Spleen (tissue), 11 donors: ENCODE measurements around the gene NDRG4. TPM values are rescaled to one million over a fixed set of nuclear protein-coding genes. Genes with fewer than 3 reads are reported as not detected.

ENCODE experiments used
- DNase-seq: peaks from one replicate; pipeline ENCODE4 v3.0.0-alpha.2; 2020
- H3K27ac ChIP-seq, 8 donors: fragments of 200-600 bp; sonication (generic) in 7 of 8; 1 replicate in 4 of 8; 2 replicates in 4 of 8; pipeline versions ENCODE4 v1.5.0 to v1.8.0; 2016 to 2021; ENCODE audit warnings: inconsistent platforms in 4 of 8, mild to moderate bottlenecking in 4 of 8, moderate library complexity in 1 of 8
- H3K27me3 ChIP-seq, 7 donors: fragments of 200-600 bp; sonication (generic) in 6 of 7; replicated peaks in 1 of 7; 1 replicate in 4 of 7; 2 replicates in 3 of 7; pipeline versions ENCODE4 v1.5.0 to v1.8.0; 2016 to 2021; ENCODE audit warnings: inconsistent platforms in 3 of 7, mild to moderate bottlenecking in 1 of 7
- H3K36me3 ChIP-seq, 6 donors: fragments of 200-600 bp; sonication (generic) in 5 of 6; 1 replicate in 4 of 6; 2 replicates in 2 of 6; pipeline versions ENCODE4 v1.5.0 to v1.8.0; 2016 to 2021; ENCODE audit warnings: inconsistent platforms in 2 of 6
- H3K4me1 ChIP-seq, 6 donors: fragments of 200-600 bp; sonication (generic) in 5 of 6; 1 replicate in 3 of 6; 2 replicates in 3 of 6; pipeline versions ENCODE4 v1.5.0 to v1.8.0; 2016 to 2021; ENCODE audit warnings: inconsistent platforms in 3 of 6
- H3K4me3 ChIP-seq, 8 donors: fragments of 200-600 bp; sonication (generic) in 7 of 8; 1 replicate in 4 of 8; 2 replicates in 4 of 8; pipeline versions ENCODE4 v1.5.0 to v1.8.0; 2016 to 2021; ENCODE audit warnings: inconsistent platforms in 4 of 8, mild to moderate bottlenecking in 4 of 8, moderate library complexity in 2 of 8
- H3K9me3 ChIP-seq, 8 donors: fragments of 200-600 bp; sonication (generic) in 7 of 8; 1 replicate in 4 of 8; 2 replicates in 4 of 8; pipeline versions ENCODE4 v1.5.0 to v1.8.0; 2016 to 2021; ENCODE audit warnings: inconsistent platforms in 4 of 8
- CTCF ChIP-seq, 11 experiments: fragments of 200-600 bp in 7 of 11; fragments of 450-650 bp in 4 of 11; sonication (generic) in 4 of 11; IDR thresholded peaks in 8 of 11; conservative IDR thresholded peaks in 3 of 11; 1 replicate in 7 of 11; 2 replicates in 4 of 11; pipeline versions ENCODE4 v1.4.0 to v1.8.0; 2016 to 2021; ENCODE audit warnings: antibody characterized with exemption in 11 of 11, inconsistent platforms in 4 of 11, mild to moderate bottlenecking in 1 of 11
- POLR2A ChIP-seq, 3 donors: fragments of 450-650 bp; IDR thresholded peaks; one replicate each; pipeline ENCODE4 v1.5.1; 2017; ENCODE audit warnings: antibody characterized with exemption in 3 of 3, mild to moderate bottlenecking in 1 of 3
- POLR2AphosphoS5 ChIP-seq, 3 donors: sonication (generic); formaldehyde crosslinking; IDR thresholded peaks; one replicate each; pipeline ENCODE4 v1.5.1; 2017; ENCODE audit warnings: antibody characterized with exemption in 3 of 3
- WGBS, 5 donors: extraction: QIAGEN DNeasy Blood & Tissue Kit in 3 of 5; methylation state at CpG; one replicate each; pipeline versions ENCODE4 v1.1.5 to v1.1.7; 2013 to 2018; 5-methylcytosine and 5-hydroxymethylcytosine counted together
- intact Hi-C: fragments of 100-400 bp; cut with DNase I; formaldehyde crosslinking; loops from one replicate; pipeline ENCODE4 v1.15.0; 2023; ENCODE audit warnings: low total_unique reads
- polyA plus RNA-seq, 3 donors: library from polyadenylated mRNA; stranded (reverse); fragments of 200-250 nt; gene quantifications; one replicate each; pipeline ENCODE4 v1.2.1, GENCODE V29; 2013
- total RNA-seq, 7 donors: library from RNA; depleted of rRNA in 3 of 7; stranded (reverse); fragments of >200 nt in 3 of 7; fragmentation: NEBNext Ultra II Directional in 4 of 7; extraction: Animal tissue kit (Norgen Biotek cat#: 25700) in 4 of 7; gene quantifications; one replicate each; pipeline versions ENCODE4 v1.1.0 to v1.2.1, GENCODE V29; 2016 to 2021
- donor health status: healthy with polysubstance abuse.
- donor health status: DM: no; HTN: no; CAD: no; lungs with moderate emphysema.
- donor health status: DM: no; HTN: no; CAD: no.
- donor health status: Bipolar disorder and iron deficiency.
- donor health status: healthy.
- donor health status: DM: no; HTN: no; CAD: no.
- donor health status: DM: yes; HTN: yes; CAD: no.

The NDRG4 gene
- total and polyA plus RNA-seq, 10 donors, result 9.4 to 115 (median 43.6) TPM

- DNase-seq, result peak; percentile 91
- H3K4me3 ChIP-seq, result peak overlapping the region; percentile 66 to 99 (median 96)
- H3K4me1 ChIP-seq, result peaks cover 8 to 42% (median 22%) of the 10 kb centered on the region in 6 donors
- peak overlapping the region; percentile 53 to 90 (median 82) for H3K27ac ChIP-seq
- TF ChIP-seq POLR2A (IDR thresholded peaks at IDR 0.05) (no peak), POLR2AphosphoS5 (IDR thresholded peaks at IDR 0.05) (peak; percentile 7 to 46 (median 9))
- no peaks in the 10 kb centered on the region for H3K27me3 ChIP-seq
- intact Hi-C loops, result no loop called here
- no peaks in the 10 kb centered on the region for H3K9me3 ChIP-seq
- H3K36me3 ChIP-seq, result peaks cover 0 to 52% (median 39%) of the 10 kb centered on the region in 6 donors
- 16 to 71% (median 24%) methylated on average over 12 to 66 of the region's 66 CpGs for WGBS, 5 donors
Observed at GRCh38 chr16:58515871-58516767, 16.2 kb downstream of the NDRG4 start.

GRCh38 chr16:58516768-58517107 is 16.8 kb downstream of the NDRG4 start:
- no peaks in the 10 kb centered on the region for H3K9me3 ChIP-seq
- intact Hi-C loops, result no loop called here
- peaks cover 8 to 39% (median 22%) of the 10 kb centered on the region in 6 donors for H3K4me1 ChIP-seq
- DNase-seq, result no peak
- H3K27ac ChIP-seq, result no peak overlapping the region
- WGBS, 5 donors, result 82 to 93% (median 86%) methylated on average over 4 of the region's 4 CpGs
- H3K36me3 ChIP-seq, result peaks cover 0 to 53% (median 46%) of the 10 kb centered on the region in 6 donors
- peak overlapping the region in 1 of 8 donors; percentile 99 for H3K4me3 ChIP-seq
- TF ChIP-seq POLR2A (IDR thresholded peaks at IDR 0.05) (no peak), POLR2AphosphoS5 (IDR thresholded peaks at IDR 0.05) (no peak), CTCF (IDR thresholded peaks at IDR 0.05 in 8 of 11, conservative IDR thresholded peaks at IDR 0.05 in 3 of 11) (no peak)
- H3K27me3 ChIP-seq, result no peaks in the 10 kb centered on the region

GRCh38 chr16:58518083-58518979 is 18.4 kb downstream of the NDRG4 start:
- Histone ChIP-seq H3K4me1 (peaks cover 8 to 33% (median 22%) of the 10 kb centered on the region in 6 donors), H3K27ac (no peak overlapping the region), H3K9me3 (no peaks in the 10 kb centered on the region), H3K4me3 (no peak overlapping the region), H3K27me3 (no peaks in the 10 kb centered on the region), H3K36me3 (peaks cover 3 to 69% (median 61%) of the 10 kb centered on the region in 6 donors)
- WGBS, 5 donors, result 69 to 74% (median 72%) methylated on average over 8 of the region's 8 CpGs
- intact Hi-C loops, result no loop called here
- TF ChIP-seq POLR2AphosphoS5 (IDR thresholded peaks at IDR 0.05), result no peak
- TF ChIP-seq CTCF (IDR thresholded peaks at IDR 0.05 in 8 of 11, conservative IDR thresholded peaks at IDR 0.05 in 3 of 11), result no peak
- no peak for TF ChIP-seq POLR2A (IDR thresholded peaks at IDR 0.05)
- DNase-seq, result no peak

- Histone ChIP-seq H3K27me3 (no peaks in the 10 kb centered on the region), H3K4me1 (peaks cover 8 to 33% (median 21%) of the 10 kb centered on the region in 6 donors), H3K27ac (no peak overlapping the region), H3K36me3 (peaks cover 5 to 75% (median 68%) of the 10 kb centered on the region in 6 donors), H3K9me3 (no peaks in the 10 kb centered on the region), H3K4me3 (no peak overlapping the region)
- intact Hi-C loops, result no loop called here
- no peak for DNase-seq
- TF ChIP-seq CTCF (IDR thresholded peaks at IDR 0.05 in 8 of 11, conservative IDR thresholded peaks at IDR 0.05 in 3 of 11), result no peak
- TF ChIP-seq POLR2A (IDR thresholded peaks at IDR 0.05), result no peak
- no peak for TF ChIP-seq POLR2AphosphoS5 (IDR thresholded peaks at IDR 0.05)
- 70 to 86% (median 85%) methylated on average over 1 of the region's 1 CpG for WGBS, 5 donors
Observed at GRCh38 chr16:58518980-58519368, 19.0 kb downstream of the NDRG4 start.
